GM12873 (cell line): ENCODE data around the gene CIITA.

Experiments
- CTCF ChIP-seq: IDR thresholded peaks from 2 replicates; pipeline ENCODE4 v1.5.1; 2012; ENCODE audit warnings: low read depth, mild to moderate bottlenecking, moderate library complexity, low read length, control low read depth; ENCODE audit not compliant: insufficient read depth; ENCODE audit errors: missing control alignments

The CIITA gene

GRCh38 chr16:10834766-10835165, 42.2 kb upstream of the CIITA start:
- no peak for TF ChIP-seq CTCF

GRCh38 chr16:10835281-10835931, 41.6 kb upstream of the CIITA start:
- TF ChIP-seq CTCF = no peak

GRCh38 chr16:10836174-10836853, 40.7 kb upstream of the CIITA start:
- TF ChIP-seq CTCF = no peak

- no peak for TF ChIP-seq CTCF
These were observed 38.3 kb upstream of the CIITA start for GRCh38 chr16:10838621-10839278.

- no peak for TF ChIP-seq CTCF
These were observed 37.7 kb upstream of the CIITA start for GRCh38 chr16:10839279-10839666.

- TF ChIP-seq CTCF = no peak
These were observed 36.3 kb upstream of the CIITA start for GRCh38 chr16:10840703-10841102.

GRCh38 chr16:10846213-10846998, 30.6 kb upstream of the CIITA start:
- no peak for TF ChIP-seq CTCF
